Endothelial cell of umbilical vein (primary cell): ENCODE measurements around the gene ETV1. TPM values are rescaled to one million over a fixed set of nuclear protein-coding genes. Genes with fewer than 3 reads are reported as not detected.

ENCODE experiments used
- BruUV-seq: library from RNA; stranded (reverse); fragments of 400-500 nt; replicated peaks from 2 replicates; lab custom pipeline; 2021; lab: Mats Ljungman, UMichigan
- CTCF ChIA-PET: fragments of 300-600, 350-600 bp; sonication (Branson Sonifier 250); formaldehyde crosslinking; loops from one replicate; lab custom pipeline; 2021; ENCODE audit warnings: antibody characterized with exemption, inconsistent platforms; lab: Charles Lee
- POLR2A ChIA-PET: fragments of 300-600, 350-600 bp; sonication (Branson Sonifier 250); formaldehyde crosslinking; loops from one replicate; lab custom pipeline; 2021; ENCODE audit warnings: antibody characterized with exemption, inconsistent platforms; lab: Charles Lee
- DNase-seq: peaks from one replicate; pipeline ENCODE4 v3.0.0-alpha.2; 2011; ENCODE audit warnings: low read depth, low spot score
- FAIRE-seq: peaks from 2 replicates; lab custom pipeline; 2011; peaks lifted over from hg19 to GRCh38; lab: Jason Lieb, UNC
- H2AFZ ChIP-seq: 2 replicates; pipeline ENCODE4 v1.6.0; 2012; ENCODE audit warnings: low read depth, low read length, control low read depth, inconsistent platforms
- H3K27ac ChIP-seq: 2 replicates; pipeline ENCODE4 v1.5.1; 2011; ENCODE audit warnings: low read depth, mild to moderate bottlenecking, control low read depth, low read length, moderate library complexity; ENCODE audit not compliant: insufficient read depth
- H3K27me3 ChIP-seq, 2 experiments: 2 replicates each; pipeline versions ENCODE4 v1.6.0 to v1.6.1; 2011; ENCODE audit warnings: low read length in 2 of 2, mixed read lengths in 1 of 2; ENCODE audit not compliant: control insufficient read depth in 2 of 2, insufficient read depth in 2 of 2
- H3K36me3 ChIP-seq, 2 experiments: 2 replicates in 1 of 2; 3 replicates in 1 of 2; pipeline ENCODE4 v1.5.1; 2011; ENCODE audit warnings: low read length in 2 of 2, mild to moderate bottlenecking in 1 of 2, moderate library complexity in 1 of 2; ENCODE audit not compliant: control insufficient read depth in 2 of 2, insufficient read depth in 2 of 2; ENCODE audit errors: extremely low read depth in 1 of 2
- H3K4me1 ChIP-seq: 3 replicates; pipeline ENCODE4 v1.5.1; 2011; ENCODE audit warnings: mild to moderate bottlenecking, low read length; ENCODE audit not compliant: control insufficient read depth, insufficient read depth; ENCODE audit errors: extremely low read depth
- H3K4me2 ChIP-seq: 2 replicates; pipeline ENCODE4 v1.6.1; 2011; ENCODE audit warnings: low read length, control low read depth, mixed read lengths; ENCODE audit not compliant: insufficient read depth
- H3K4me3 ChIP-seq, 3 experiments: fragments of 200-600 bp in 1 of 3; sonication (generic), shearing (Covaris generic) in 1 of 3; replicated peaks in 1 of 3; 2 replicates each; pipeline ENCODE4 v1.5.1; 2011 to 2016; ENCODE audit warnings: control low read depth in 3 of 3, low read length in 3 of 3, mild to moderate bottlenecking in 2 of 3, inconsistent platforms in 1 of 3, low read depth in 1 of 3, moderate library complexity in 1 of 3; ENCODE audit not compliant: insufficient read depth in 1 of 3
- H3K79me2 ChIP-seq: 2 replicates; pipeline ENCODE4 v1.6.0; 2012; ENCODE audit warnings: low read length, inconsistent platforms; ENCODE audit not compliant: control insufficient read depth, insufficient read depth
- H3K9ac ChIP-seq: replicated peaks from 2 replicates; pipeline ENCODE3; 2011; ENCODE audit warnings: low read length, control low read depth; ENCODE audit not compliant: insufficient read depth; ENCODE audit errors: extremely low read depth
- H3K9me1 ChIP-seq: replicated peaks from 3 replicates; pipeline ENCODE4 v1.6.0; 2011; ENCODE audit warnings: mild to moderate bottlenecking, low read length; ENCODE audit not compliant: control insufficient read depth, insufficient read depth; ENCODE audit errors: extremely low read depth
- H3K9me3 ChIP-seq: replicated peaks from 2 replicates; pipeline ENCODE4 v1.5.1; 2012; ENCODE audit warnings: low read length, inconsistent platforms; ENCODE audit not compliant: control insufficient read depth, insufficient read depth
- H4K20me1 ChIP-seq: replicated peaks from 2 replicates; pipeline ENCODE3; 2011; ENCODE audit warnings: mild to moderate bottlenecking, low read length; ENCODE audit not compliant: control insufficient read depth, insufficient read depth; ENCODE audit errors: extremely low read depth
- CTCF ChIP-seq, 2 donors: IDR thresholded peaks; 1 replicate in 1 of 2; 2 replicates in 1 of 2; pipeline ENCODE4 v1.5.1; 2011; ENCODE audit warnings: low read length in 2 of 2, mild to moderate bottlenecking in 2 of 2, moderate library complexity in 2 of 2, control low read depth in 1 of 2, inconsistent platforms in 1 of 2, low read depth in 1 of 2; ENCODE audit not compliant: insufficient read depth in 1 of 2; ENCODE audit errors: extremely low read depth in 1 of 2
- EZH2 ChIP-seq: IDR thresholded peaks from 2 replicates; pipeline ENCODE4 v1.6.1; 2012; ENCODE audit warnings: borderline replicate concordance, low read depth, mild to moderate bottlenecking, moderate library complexity, low read length, inconsistent platforms; ENCODE audit not compliant: severe bottlenecking
- GATA2 ChIP-seq: IDR thresholded peaks from 2 replicates; pipeline ENCODE4 v1.7.0; 2011; ENCODE audit warnings: low read depth, mild to moderate bottlenecking, moderate library complexity, mixed read lengths, low read length; ENCODE audit not compliant: insufficient read length, insufficient read depth
- JUN ChIP-seq: IDR thresholded peaks from 2 replicates; pipeline ENCODE4 v1.6.1; 2011; ENCODE audit warnings: borderline replicate concordance, low read depth; ENCODE audit not compliant: insufficient read length, insufficient read depth
- MAX ChIP-seq: IDR thresholded peaks from 2 replicates; pipeline ENCODE4 v1.6.1; 2011; ENCODE audit not compliant: insufficient read depth, insufficient read length
- MYC ChIP-seq: IDR thresholded peaks from one replicate; pipeline ENCODE4 v1.6.1; 2011; ENCODE audit warnings: mild to moderate bottlenecking, low read depth, low read length
- POLR2A ChIP-seq: IDR thresholded peaks from 2 replicates; pipeline ENCODE4 v1.6.1; 2012; ENCODE audit warnings: low read depth, mild to moderate bottlenecking, control low read depth, low read length
- dilution Hi-C: fragments of 300-500 bp; cut with MboI; formaldehyde crosslinking; loops from one replicate; pipeline ENCODE4 v1.15.0; 2019; ENCODE audit warnings: low sequenced_read_pairs; ENCODE audit not compliant: extremely low pct_ligation_motif_present
- intact Hi-C: fragments of 100-400 bp; cut with micrococcal nuclease; formaldehyde crosslinking; loops from one replicate; pipeline ENCODE4 v1.10.0; 2022
- polyA plus RNA-seq, 4 experiments: library from polyadenylated mRNA; depleted of rRNA in 3 of 4; stranded (reverse) in 3 of 4; unstranded in 1 of 4; fragments of >200 nt; gene quantifications; 2 replicates each; pipeline versions ENCODE4 v1.2.1 to v1.2.3, GENCODE V29; 2011 to 2012; ENCODE audit warnings: missing spikeins in 1 of 4
- total RNA-seq: library from RNA; stranded (reverse); gene quantifications from 2 replicates; pipeline ENCODE4 v1.2.3, GENCODE V29; 2021

ETV1 gene
- total and polyA plus RNA-seq, 2 donors (not counting 3 experiments of a cell fraction or from before 2014, with no cell fraction given) = 8.4 to 16.6 TPM

- FAIRE-seq (no peak), DNase-seq (no peak)
- Histone ChIP-seq H3K9me3 (no peaks in the 10 kb centered on the region), H4K20me1 (no peaks in the 10 kb centered on the region), H3K4me3 (no peak overlapping the region), H2AFZ (no peak overlapping the region), H3K27me3 (no peaks in the 10 kb centered on the region), H3K4me2 (no peak overlapping the region), H3K9me1 (no peaks in the 10 kb centered on the region), H3K9ac (no peak overlapping the region), H3K36me3 (peaks cover 0 to 3% of the 10 kb centered on the region in 2 experiments), H3K4me1 (peaks cover 35% of the 10 kb centered on the region), H3K27ac (no peak overlapping the region), H3K79me2 (no peaks in the 10 kb centered on the region)
- no TSS peak for BruUV-seq
- dilution Hi-C loops (no loop called here), intact Hi-C loops (loop anchor here (10.0 kb wide), 2 partner anchors 458 to 1702 kb away; partner anchors contain the start of gene MEOX2)
- TF ChIP-seq EZH2 = no peak
- TF ChIP-seq GATA2 = no peak
- TF ChIP-seq JUN = no peak
- TF ChIP-seq MYC = no peak
- TF ChIP-seq MAX = no peak
- TF ChIP-seq CTCF (IDR thresholded peaks at IDR 0.05; ENCODE audit: extremely low read depth in 1 of 2, insufficient read depth in 1 of 2, low read depth in 1 of 2, low read length in 2 of 2) = no peak
- TF ChIP-seq POLR2A = no peak
- ChIA-PET CTCF (no interaction called here), POLR2A (no interaction called here)
These were observed 6.4 kb downstream of the ETV1 start for GRCh38 chr7:13982940-13983677.
